NCI-H345 (cell line): ENCODE measurements around the gene EEF1AKMT4.
"Not testable (repeated sequence)": the region's sequence is repeated elsewhere in the genome, so short reads cannot be mapped to it uniquely, and the experiment has no call there.

Experiments used
- DNase-seq: peaks from one replicate; lab custom pipeline; 2025; lab: John Stamatoyannopoulos, UW

EEF1AKMT4 gene

GRCh38 chr3:184259878-184260723, 10.6 kb downstream of the EEF1AKMT4 start:
- no peak for DNase-seq

DNA sequence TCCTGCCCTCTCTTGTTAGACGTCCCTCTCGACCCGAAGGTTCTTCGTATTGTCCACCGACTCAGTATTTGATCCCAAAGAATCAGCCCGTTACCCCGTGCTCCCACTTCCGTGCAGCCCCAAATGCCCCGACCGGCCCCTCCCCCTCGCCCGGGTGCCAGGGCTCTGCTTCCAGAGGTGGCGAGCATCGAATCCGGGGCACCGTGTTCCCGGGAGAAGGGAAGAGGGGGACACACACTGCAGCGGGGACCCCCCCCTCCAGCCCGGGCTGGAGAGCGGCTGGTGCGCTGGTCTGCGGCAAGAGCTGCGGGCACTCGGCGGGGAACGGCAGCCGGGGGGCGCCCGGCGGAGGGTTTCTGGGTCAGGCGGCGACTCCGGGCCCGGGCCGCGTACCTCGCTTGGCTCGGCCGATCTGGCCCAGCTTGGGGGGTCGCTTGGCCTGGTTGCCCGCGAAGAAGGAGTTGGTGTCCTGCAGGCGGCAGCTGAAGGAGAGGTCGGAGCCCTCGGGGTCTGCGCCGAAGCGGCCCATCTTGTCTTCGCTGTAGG, 11.3 kb downstream of the EEF1AKMT4 start:
- DNase-seq = no peak

DNA sequence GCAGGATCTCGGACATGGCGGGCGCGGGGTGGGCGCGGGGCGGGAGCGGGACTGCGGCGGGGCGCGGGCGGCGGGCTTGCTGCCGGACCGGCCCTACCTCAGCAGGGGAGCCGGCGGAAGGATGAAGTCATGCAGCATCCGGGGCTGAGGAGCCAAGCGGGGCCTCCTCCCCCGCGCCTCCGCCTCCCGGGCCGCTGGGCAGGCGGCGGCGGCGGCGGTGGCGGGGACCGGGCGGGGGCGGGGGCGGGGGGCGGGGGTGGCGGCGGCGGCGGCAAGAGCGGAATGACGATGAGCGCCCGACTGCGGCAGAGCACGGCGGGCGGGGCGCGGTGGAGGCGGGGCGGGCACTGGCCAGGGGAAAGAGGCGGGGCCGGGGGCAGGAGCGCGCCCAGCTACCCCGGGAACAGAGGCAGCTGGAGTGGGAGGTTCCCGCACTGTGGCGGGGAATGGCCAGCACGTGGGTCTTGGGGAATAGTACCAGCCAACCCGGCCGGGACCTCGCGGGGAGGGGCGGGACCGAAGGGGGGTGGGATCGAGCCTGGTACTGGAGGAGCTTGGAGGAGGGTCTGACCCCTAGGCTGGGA, 11.9 kb downstream of the EEF1AKMT4 start, which contains the start of gene CAMK2N2:
Gene CAMK2N2, minus strand, starts transcription at position 284 of the 584 bp plus-strand sequence. Its CDS starts 268 bp downstream, at position 16.
- peak; percentile 98 for DNase-seq

- peak; percentile 89 for DNase-seq
Measured at GRCh38 chr3:184261854-184262763, 12.6 kb downstream of the EEF1AKMT4 start.

GRCh38 chr3:184262764-184263179, 13.3 kb downstream of the EEF1AKMT4 start:
- DNase-seq = no peak

- DNase-seq = not testable (repeated sequence)
Measured at GRCh38 chr3:184267249-184267648, 17.8 kb downstream of the EEF1AKMT4 start.

- DNase-seq = no peak
Measured at GRCh38 chr3:184272269-184272668, 22.8 kb downstream of the EEF1AKMT4 start.

DNA sequence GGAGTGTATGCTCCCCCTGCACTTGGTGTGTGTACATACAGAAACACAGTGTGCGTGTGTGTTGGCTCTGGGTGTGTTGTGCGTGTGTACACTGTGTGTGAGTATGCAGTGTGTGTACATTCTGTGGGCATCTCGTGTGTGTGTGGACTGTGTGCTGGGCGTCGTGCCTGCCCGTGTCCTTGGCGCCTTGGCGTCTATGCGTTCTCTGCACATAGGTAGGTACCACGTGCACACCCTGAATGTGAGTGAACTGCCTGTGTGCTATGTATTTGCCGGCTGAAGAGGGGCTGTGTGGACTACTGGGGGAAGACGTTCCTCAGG, 25.9 kb downstream of the EEF1AKMT4 start:
- no peak for DNase-seq

DNA sequence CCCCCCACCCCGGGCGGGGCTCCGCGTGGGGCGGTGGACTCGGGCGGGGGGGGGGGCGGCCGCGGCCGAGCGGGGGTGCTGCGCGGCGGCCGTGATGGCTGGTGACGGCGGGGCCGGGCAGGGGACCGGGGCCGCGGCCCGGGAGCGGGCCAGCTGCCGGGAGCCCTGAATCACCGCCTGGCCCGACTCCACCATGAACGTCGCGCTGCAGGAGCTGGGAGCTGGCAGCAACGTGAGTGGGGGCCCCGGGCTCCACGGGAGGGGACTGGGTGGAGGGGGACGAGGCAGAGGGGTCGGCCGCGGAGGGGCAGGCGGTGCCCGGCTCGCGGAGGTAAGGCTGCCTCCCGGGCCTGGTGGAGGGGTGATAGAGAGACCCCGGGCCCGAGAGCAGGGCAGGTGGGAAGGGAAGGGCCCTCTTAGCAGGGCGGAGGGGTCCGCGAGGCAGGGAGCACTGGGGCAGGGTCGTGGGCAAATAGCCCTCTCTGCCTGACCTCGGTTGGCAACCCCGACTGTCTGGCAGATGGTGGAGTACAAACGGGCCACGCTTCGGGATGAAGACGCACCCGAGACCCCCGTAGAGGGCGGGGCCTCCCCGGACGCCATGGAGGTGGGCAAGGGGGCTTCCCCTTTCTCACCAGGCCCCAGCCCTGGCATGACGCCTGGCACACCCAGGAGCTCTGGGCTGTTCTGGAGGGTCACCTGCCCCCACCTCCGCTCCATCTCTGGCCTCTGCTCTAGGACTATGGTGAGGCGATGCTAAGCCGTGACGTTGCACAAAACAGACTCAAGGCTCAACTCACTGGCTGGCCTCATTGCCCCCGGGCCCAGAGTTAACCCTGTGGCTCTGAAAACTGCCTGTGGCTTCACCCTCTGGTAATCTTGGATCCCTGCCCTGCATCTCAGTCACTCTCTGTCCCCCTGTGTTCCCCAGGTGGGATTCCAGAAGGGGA, 26.8 kb downstream of the EEF1AKMT4 start, which contains the start of gene ECE2:
Gene ECE2, plus strand, starts transcription at position 62 of the 950 bp plus-strand sequence. Its CDS starts 132 bp downstream, at position 194.
- DNase-seq = no peak

DNA sequence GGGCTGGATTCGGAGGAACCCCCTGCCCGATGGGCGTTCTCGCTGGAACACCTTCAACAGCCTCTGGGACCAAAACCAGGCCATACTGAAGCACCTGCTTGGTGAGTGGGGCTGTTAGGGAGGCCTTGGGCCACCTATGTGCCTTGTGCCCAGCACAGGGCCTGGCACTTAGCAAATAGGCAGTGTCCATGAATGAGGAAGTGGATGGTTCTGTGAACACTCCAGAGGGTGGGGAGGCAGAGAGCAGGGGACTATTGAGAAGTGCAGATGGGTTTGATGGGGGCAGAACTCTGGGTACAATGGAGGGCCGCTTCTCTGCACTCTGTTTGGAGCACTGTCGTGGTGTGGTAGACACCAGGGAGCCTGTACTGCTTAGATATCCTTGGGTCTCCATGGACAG, 27.9 kb downstream of the EEF1AKMT4 start:
- no peak for DNase-seq

- no peak for DNase-seq
Measured at GRCh38 chr3:184282941-184283340, 33.5 kb downstream of the EEF1AKMT4 start.

DNA sequence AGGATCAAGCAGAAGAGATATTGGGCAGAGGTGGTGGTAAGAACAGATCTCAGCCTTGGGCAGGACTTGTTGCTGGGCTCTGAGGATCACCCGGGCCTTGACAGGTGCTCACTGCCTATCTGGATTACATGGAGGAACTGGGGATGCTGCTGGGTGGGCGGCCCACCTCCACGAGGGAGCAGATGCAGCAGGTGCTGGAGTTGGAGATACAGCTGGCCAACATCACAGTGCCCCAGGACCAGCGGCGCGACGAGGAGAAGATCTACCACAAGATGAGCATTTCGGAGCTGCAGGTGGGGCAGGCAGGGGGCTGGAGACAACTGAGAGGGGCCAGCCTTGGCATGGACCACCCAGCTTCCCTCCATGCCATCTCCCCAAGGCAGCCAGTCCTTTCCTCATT, 34.2 kb downstream of the EEF1AKMT4 start:
- DNase-seq = no peak

GRCh38 chr3:184284696-184285095, 35.2 kb downstream of the EEF1AKMT4 start:
- DNase-seq = peak; percentile 73

- DNase-seq = peak; percentile 75
Measured at GRCh38 chr3:184289426-184289938, 40.0 kb downstream of the EEF1AKMT4 start.

- DNase-seq = no peak
Measured at GRCh38 chr3:184290331-184290730, 40.9 kb downstream of the EEF1AKMT4 start.

- DNase-seq = no peak
Measured at GRCh38 chr3:184291044-184291737, 41.7 kb downstream of the EEF1AKMT4 start.

DNA sequence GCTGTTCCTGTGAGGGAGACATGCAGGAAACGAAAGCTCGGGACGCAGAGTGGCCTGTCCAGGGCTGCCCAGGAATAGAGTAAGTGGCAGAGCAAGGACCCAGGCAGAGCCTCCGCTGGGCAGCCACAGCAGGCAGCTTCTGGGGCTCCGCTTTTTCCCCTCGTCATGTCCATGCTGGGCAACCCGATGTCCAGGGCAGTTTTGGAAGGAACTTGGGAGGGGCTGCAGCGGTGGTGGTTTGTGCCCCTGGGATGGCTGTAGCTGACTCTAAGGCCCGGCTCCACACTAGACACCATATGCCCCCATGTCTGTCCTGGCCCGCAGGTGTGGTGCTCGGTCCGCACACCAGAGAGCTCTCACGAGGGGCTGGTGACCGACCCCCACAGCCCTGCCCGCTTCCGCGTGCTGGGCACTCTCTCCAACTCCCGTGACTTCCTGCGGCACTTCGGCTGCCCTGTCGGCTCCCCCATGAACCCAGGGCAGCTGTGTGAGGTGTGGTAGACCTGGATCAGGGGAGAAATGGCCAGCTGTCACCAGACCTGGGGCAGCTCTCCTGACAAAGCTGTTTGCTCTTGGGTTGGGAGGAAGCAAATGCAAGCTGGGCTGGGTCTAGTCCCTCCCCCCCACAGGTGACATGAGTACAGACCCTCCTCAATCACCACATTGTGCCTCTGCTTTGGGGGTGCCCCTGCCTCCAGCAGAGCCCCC, 42.4 kb downstream of the EEF1AKMT4 start:
- DNase-seq = no peak

- DNase-seq = no peak
Measured at GRCh38 chr3:184295771-184296170, 46.3 kb downstream of the EEF1AKMT4 start.

DNA sequence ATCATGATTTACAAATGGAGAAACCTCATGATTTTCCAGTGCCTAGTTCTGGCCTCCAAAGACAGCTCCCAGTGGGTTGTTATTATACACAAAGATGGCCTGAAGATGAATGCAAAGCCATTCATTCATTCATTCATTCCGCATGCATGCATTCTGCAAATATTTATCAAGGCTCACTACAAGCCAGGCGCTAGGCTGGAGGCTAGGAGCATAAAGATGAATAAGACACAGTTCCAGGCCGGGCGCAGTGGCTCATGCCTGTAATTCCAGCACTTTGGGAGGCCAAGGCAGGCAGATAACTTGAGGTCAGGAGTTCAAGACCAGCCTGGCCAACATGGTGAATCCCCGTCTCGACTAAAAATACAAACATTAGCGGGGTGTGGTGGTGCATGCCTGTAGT, 47.1 kb downstream of the EEF1AKMT4 start:
- no peak for DNase-seq
